Measurements from ENCODE around the gene FNIP2.
"Not testable (repeated sequence)": the region's sequence is repeated elsewhere in the genome, so short reads cannot be mapped to it uniquely, and the experiment has no call there.

DNA sequence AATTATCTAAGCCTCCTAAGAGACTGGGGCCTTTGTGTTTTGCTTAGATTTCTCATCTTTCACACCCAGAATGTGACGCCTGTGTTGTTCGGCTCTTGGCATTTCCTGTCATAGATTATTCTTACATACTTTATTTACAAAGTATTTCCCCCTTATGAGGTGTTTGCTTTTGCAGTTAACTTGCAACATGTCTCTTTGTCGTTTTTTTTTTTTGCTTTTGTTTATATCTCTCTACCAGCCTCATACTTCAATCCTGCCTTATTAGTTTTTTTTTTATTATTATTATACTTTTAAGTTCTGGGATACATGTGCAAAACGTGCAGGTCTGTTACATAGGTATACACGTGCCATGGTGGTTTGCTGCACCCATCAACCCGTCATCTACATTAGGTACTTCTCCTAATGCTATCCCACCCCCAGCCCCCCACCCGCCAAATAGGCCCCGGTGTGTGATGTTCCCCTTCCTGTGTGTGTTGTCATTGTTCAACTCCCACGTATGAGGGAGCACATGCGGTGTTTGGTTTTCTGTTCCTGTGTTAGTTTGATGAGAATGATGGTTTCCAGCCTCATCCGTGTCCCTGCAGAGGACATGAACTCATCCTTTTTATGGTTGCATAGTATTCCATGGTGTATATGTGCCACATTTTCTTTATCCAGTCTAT lies 127.9 kb downstream of the FNIP2 start:
- TF ChIP-seq CTCF (IDR thresholded peaks at IDR 0.05; ENCODE audit: low read depth, low read length, missing input control); SP1 (IDR thresholded peaks at IDR 0.05); ZBTB33 (IDR thresholded peaks at IDR 0.05); ATF3 (IDR thresholded peaks at IDR 0.05); GABPA (IDR thresholded peaks at IDR 0.05 in 1 of 2, conservative IDR thresholded peaks at IDR 0.05 in 1 of 2); TAF1 (conservative IDR thresholded peaks at IDR 0.05); MAX (IDR thresholded peaks at IDR 0.05); YY1 (IDR thresholded peaks at IDR 0.05); NR2F2 (IDR thresholded peaks at IDR 0.05); RAD21 (IDR thresholded peaks at IDR 0.05); JUND (IDR thresholded peaks at IDR 0.05); EGR1 (IDR thresholded peaks at IDR 0.05; ENCODE audit: low read depth in 2 of 2): not testable (repeated sequence)
- TF ChIP-seq, protein P1, sequence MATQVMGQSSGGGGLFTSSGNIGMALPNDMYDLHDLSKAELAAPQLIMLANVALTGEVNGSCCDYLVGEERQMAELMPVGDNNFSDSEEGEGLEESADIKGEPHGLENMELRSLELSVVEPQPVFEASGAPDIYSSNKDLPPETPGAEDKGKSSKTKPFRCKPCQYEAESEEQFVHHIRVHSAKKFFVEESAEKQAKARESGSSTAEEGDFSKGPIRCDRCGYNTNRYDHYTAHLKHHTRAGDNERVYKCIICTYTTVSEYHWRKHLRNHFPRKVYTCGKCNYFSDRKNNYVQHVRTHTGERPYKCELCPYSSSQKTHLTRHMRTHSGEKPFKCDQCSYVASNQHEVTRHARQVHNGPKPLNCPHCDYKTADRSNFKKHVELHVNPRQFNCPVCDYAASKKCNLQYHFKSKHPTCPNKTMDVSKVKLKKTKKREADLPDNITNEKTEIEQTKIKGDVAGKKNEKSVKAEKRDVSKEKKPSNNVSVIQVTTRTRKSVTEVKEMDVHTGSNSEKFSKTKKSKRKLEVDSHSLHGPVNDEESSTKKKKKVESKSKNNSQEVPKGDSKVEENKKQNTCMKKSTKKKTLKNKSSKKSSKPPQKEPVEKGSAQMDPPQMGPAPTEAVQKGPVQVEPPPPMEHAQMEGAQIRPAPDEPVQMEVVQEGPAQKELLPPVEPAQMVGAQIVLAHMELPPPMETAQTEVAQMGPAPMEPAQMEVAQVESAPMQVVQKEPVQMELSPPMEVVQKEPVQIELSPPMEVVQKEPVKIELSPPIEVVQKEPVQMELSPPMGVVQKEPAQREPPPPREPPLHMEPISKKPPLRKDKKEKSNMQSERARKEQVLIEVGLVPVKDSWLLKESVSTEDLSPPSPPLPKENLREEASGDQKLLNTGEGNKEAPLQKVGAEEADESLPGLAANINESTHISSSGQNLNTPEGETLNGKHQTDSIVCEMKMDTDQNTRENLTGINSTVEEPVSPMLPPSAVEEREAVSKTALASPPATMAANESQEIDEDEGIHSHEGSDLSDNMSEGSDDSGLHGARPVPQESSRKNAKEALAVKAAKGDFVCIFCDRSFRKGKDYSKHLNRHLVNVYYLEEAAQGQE (IDR thresholded peaks at IDR 0.05): not testable (repeated sequence)

All from liver (tissue), 3 donors.